HepG2 (cell line): ENCODE data around the gene MED15. TPM values are rescaled to one million over a fixed set of nuclear protein-coding genes. Genes with fewer than 3 reads are reported as not detected.

Experiments
- ARID2 ChIP-seq: sonication (generic); formaldehyde crosslinking; IDR thresholded peaks from 2 replicates; pipeline ENCODE4 v1.8.1; 2022; ENCODE audit warnings: mild to moderate bottlenecking, missing genetic modification reagents, borderline replicate concordance
- ARNTL ChIP-seq: sonication (generic); formaldehyde crosslinking; IDR thresholded peaks from 2 replicates; pipeline ENCODE4 v1.4.0; 2020; ENCODE audit warnings: mild to moderate bottlenecking, missing genetic modification reagents
- GATA4 ChIP-seq: sonication (generic); IDR thresholded peaks from 2 replicates; pipeline ENCODE4 v1.6.1; 2016; ENCODE audit warnings: antibody characterized with exemption, low read depth, borderline replicate concordance
- HES4 ChIP-seq: sonication (generic); formaldehyde crosslinking; IDR thresholded peaks from 2 replicates; pipeline ENCODE4 v1.9.0; 2021; ENCODE audit warnings: mild to moderate bottlenecking, missing genetic modification reagents, borderline replicate concordance
- KDM4B ChIP-seq: sonication (generic); formaldehyde crosslinking; IDR thresholded peaks from 2 replicates; pipeline ENCODE4 v1.4.0; 2020; ENCODE audit warnings: missing genetic modification reagents
- MAFF ChIP-seq: IDR thresholded peaks from 2 replicates; pipeline ENCODE4 v1.6.1; 2011; ENCODE audit warnings: low read depth, low read length, improper control_type of control experiment
- RELA ChIP-seq: sonication (generic); formaldehyde crosslinking; IDR thresholded peaks from 2 replicates; pipeline ENCODE4 v1.4.0; 2020; ENCODE audit warnings: missing genetic modification reagents
- SPEN ChIP-seq: sonication (generic); formaldehyde crosslinking; IDR thresholded peaks from 2 replicates; pipeline ENCODE4 v1.5.1; 2020; ENCODE audit warnings: low read depth, mild to moderate bottlenecking, missing genetic modification reagents
- ZIK1 ChIP-seq: sonication (generic); formaldehyde crosslinking; IDR thresholded peaks from 2 replicates; pipeline ENCODE4 v1.5.0; 2020; ENCODE audit warnings: mild to moderate bottlenecking, low read depth, missing genetic modification reagents, borderline replicate concordance
- ZNF230 ChIP-seq: sonication (generic); formaldehyde crosslinking; IDR thresholded peaks from 2 replicates; pipeline ENCODE4 v1.4.0; 2020; ENCODE audit warnings: mild to moderate bottlenecking, missing genetic modification reagents
- ZNF232 ChIP-seq: sonication (generic); formaldehyde crosslinking; IDR thresholded peaks from 2 replicates; pipeline ENCODE4 v1.4.0; 2020; ENCODE audit warnings: missing genetic modification reagents, borderline replicate concordance
- ZNF746 ChIP-seq: sonication (generic); formaldehyde crosslinking; IDR thresholded peaks from 2 replicates; pipeline ENCODE4 v1.8.0; 2022; ENCODE audit warnings: mild to moderate bottlenecking, missing genetic modification reagents
- ZNF761 ChIP-seq: sonication (generic); formaldehyde crosslinking; conservative IDR thresholded peaks from 2 replicates; pipeline ENCODE4 v1.4.0; 2020; ENCODE audit warnings: mild to moderate bottlenecking, missing genetic modification reagents
- polyA plus RNA-seq, 8 experiments: library from polyadenylated mRNA; depleted of rRNA in 3 of 8; stranded (reverse) in 7 of 8; unstranded in 1 of 8; fragments of >200 nt; fragmentation: Illumina TruSeq in 4 of 8; extraction: Trizol in 4 of 8; gene quantifications; 2 replicates each; pipeline versions ENCODE4 v1.2.1 to v1.2.3, GENCODE V29; 2011 to 2016; ENCODE audit warnings: low read depth in 4 of 8, missing spikeins in 1 of 8, mixed read lengths in 1 of 8; ENCODE audit not compliant: insufficient read depth in 1 of 8
- total RNA-seq, 5 experiments: library from RNA; depleted of rRNA; stranded (reverse); fragments of >200 nt; fragmentation: Illumina TruSeq; extraction: Trizol; gene quantifications; 2 replicates each; pipeline ENCODE4 v1.2.3, GENCODE V29; 2016; ENCODE audit warnings: low read depth in 1 of 5
- TF ChIP-seq, protein P1 (sequence below): sonication (generic); formaldehyde crosslinking; IDR thresholded peaks from 2 replicates; pipeline ENCODE4 v1.4.0; 2020; ENCODE audit warnings: mild to moderate bottlenecking, missing genetic modification reagents
- TF ChIP-seq, protein P2 (sequence below): sonication (generic); formaldehyde crosslinking; IDR thresholded peaks from 2 replicates; pipeline ENCODE4 v1.4.0; 2020; ENCODE audit warnings: missing genetic modification reagents
- TF ChIP-seq, protein P3 (sequence below): sonication (generic); formaldehyde crosslinking; IDR thresholded peaks from 2 replicates; pipeline ENCODE4 v1.4.0; 2020; ENCODE audit warnings: missing genetic modification reagents
- TF ChIP-seq, protein P4 (sequence below): sonication (generic); IDR thresholded peaks from 2 replicates; pipeline ENCODE4 v1.6.1; 2016; ENCODE audit warnings: low read depth, borderline replicate concordance

Gene MED15
- total and polyA plus RNA-seq, 2 of the 13 experiments (the other 11 are each of a cell fraction or from before 2014, with no cell fraction given), result 14.3 to 27.0 TPM

DNA sequence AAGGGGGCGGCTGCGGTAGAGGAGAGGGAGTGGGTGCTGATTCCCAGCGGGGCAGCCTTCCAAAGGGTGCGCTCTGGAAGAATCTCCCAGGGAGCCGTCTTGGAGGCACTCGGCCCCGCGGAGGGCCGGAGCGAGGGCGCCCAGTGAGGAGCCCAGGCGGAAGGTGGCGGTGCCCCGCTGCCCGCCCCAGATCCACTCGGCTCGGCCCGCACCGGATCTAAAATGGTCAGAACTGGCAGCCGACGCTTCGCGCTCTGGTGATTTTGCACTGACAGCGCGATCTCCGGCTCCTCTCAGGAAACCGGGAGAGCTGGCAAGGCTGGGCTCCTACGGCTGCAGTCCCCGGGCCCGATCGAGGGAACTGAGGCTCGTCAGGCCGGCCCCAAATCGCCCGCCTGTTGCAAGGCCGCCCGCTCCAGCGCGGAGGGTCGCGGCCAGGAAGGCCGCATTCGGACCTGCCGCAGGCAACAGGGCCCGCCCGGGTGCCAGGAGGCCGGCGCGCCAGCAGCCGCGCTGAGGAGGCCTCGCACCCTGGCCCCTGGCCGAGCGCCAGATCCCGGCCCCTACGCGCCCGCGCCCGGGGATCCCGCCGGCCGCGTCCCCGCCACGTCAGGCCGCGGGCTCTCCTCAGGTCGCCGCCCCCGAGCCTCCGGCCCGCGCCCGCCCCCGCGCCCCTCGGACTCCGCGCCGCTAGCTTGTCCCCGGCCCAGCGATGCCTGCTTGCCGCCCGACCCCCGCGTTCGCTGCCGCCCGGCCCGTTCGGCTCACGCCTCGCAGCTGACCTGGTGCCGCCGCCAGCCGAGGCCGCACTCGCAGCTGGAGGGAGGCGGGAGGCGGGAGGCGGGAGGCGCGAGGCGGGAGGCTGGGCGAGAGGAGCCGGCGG, 12.2 kb upstream of the MED15 start, which contains the start of gene KLHL22 (continued):
- TF ChIP-seq, protein P1, sequence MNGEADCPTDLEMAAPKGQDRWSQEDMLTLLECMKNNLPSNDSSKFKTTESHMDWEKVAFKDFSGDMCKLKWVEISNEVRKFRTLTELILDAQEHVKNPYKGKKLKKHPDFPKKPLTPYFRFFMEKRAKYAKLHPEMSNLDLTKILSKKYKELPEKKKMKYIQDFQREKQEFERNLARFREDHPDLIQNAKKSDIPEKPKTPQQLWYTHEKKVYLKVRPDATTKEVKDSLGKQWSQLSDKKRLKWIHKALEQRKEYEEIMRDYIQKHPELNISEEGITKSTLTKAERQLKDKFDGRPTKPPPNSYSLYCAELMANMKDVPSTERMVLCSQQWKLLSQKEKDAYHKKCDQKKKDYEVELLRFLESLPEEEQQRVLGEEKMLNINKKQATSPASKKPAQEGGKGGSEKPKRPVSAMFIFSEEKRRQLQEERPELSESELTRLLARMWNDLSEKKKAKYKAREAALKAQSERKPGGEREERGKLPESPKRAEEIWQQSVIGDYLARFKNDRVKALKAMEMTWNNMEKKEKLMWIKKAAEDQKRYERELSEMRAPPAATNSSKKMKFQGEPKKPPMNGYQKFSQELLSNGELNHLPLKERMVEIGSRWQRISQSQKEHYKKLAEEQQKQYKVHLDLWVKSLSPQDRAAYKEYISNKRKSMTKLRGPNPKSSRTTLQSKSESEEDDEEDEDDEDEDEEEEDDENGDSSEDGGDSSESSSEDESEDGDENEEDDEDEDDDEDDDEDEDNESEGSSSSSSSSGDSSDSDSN, result peak; percentile 50
- TF ChIP-seq GATA4 (0 out of 2 replicates have a peak, but pooled peaks have one; percentile 7), ZNF746 (peak; percentile 65; the same call in 1 of the 2 replicates), ZNF761 (CRISPR knock-in tag) (0 out of 2 replicates have a peak, but pooled peaks have one; percentile 43), ZNF230 (no peak), HES4 (peak; percentile 29; the same call in 1 of the 2 replicates), SPEN (CRISPR knock-in tag) (peak; percentile 63), RELA (CRISPR knock-in tag) (no peak), MAFF (no peak), ZNF232 (CRISPR knock-in tag) (peak; percentile 42; the same call in 1 of the 2 replicates), ARNTL (CRISPR knock-in tag) (no peak), KDM4B (CRISPR knock-in tag) (no peak), ZIK1 (CRISPR knock-in tag) (peak; percentile 84), ARID2 (peak; percentile 74; the same call in 1 of the 2 replicates)
- TF ChIP-seq, protein P2, sequence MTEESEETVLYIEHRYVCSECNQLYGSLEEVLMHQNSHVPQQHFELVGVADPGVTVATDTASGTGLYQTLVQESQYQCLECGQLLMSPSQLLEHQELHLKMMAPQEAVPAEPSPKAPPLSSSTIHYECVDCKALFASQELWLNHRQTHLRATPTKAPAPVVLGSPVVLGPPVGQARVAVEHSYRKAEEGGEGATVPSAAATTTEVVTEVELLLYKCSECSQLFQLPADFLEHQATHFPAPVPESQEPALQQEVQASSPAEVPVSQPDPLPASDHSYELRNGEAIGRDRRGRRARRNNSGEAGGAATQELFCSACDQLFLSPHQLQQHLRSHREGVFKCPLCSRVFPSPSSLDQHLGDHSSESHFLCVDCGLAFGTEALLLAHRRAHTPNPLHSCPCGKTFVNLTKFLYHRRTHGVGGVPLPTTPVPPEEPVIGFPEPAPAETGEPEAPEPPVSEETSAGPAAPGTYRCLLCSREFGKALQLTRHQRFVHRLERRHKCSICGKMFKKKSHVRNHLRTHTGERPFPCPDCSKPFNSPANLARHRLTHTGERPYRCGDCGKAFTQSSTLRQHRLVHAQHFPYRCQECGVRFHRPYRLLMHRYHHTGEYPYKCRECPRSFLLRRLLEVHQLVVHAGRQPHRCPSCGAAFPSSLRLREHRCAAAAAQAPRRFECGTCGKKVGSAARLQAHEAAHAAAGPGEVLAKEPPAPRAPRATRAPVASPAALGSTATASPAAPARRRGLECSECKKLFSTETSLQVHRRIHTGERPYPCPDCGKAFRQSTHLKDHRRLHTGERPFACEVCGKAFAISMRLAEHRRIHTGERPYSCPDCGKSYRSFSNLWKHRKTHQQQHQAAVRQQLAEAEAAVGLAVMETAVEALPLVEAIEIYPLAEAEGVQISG (CRISPR knock-in tag), result peak; percentile 49; the same call in 1 of the 2 replicates
- TF ChIP-seq, protein P3, sequence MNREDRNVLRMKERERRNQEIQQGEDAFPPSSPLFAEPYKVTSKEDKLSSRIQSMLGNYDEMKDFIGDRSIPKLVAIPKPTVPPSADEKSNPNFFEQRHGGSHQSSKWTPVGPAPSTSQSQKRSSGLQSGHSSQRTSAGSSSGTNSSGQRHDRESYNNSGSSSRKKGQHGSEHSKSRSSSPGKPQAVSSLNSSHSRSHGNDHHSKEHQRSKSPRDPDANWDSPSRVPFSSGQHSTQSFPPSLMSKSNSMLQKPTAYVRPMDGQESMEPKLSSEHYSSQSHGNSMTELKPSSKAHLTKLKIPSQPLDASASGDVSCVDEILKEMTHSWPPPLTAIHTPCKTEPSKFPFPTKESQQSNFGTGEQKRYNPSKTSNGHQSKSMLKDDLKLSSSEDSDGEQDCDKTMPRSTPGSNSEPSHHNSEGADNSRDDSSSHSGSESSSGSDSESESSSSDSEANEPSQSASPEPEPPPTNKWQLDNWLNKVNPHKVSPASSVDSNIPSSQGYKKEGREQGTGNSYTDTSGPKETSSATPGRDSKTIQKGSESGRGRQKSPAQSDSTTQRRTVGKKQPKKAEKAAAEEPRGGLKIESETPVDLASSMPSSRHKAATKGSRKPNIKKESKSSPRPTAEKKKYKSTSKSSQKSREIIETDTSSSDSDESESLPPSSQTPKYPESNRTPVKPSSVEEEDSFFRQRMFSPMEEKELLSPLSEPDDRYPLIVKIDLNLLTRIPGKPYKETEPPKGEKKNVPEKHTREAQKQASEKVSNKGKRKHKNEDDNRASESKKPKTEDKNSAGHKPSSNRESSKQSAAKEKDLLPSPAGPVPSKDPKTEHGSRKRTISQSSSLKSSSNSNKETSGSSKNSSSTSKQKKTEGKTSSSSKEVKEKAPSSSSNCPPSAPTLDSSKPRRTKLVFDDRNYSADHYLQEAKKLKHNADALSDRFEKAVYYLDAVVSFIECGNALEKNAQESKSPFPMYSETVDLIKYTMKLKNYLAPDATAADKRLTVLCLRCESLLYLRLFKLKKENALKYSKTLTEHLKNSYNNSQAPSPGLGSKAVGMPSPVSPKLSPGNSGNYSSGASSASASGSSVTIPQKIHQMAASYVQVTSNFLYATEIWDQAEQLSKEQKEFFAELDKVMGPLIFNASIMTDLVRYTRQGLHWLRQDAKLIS (CRISPR knock-in tag), result no peak
- TF ChIP-seq, protein P4, sequence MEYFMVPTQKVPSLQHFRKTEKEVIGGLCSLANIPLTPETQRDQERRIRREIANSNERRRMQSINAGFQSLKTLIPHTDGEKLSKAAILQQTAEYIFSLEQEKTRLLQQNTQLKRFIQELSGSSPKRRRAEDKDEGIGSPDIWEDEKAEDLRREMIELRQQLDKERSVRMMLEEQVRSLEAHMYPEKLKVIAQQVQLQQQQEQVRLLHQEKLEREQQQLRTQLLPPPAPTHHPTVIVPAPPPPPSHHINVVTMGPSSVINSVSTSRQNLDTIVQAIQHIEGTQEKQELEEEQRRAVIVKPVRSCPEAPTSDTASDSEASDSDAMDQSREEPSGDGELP, result peak; percentile 58; the same call in 1 of the 2 replicates
